BLaER1 treated with 17β-estradiol and CSF1 and Interleukin-3, amounts not matched to agents 10 nM and 100 nM (cell line): ENCODE data around the gene P3H1.

Source experiments
- H3K27ac ChIP-seq, 11 experiments: shearing (Covaris generic); formaldehyde crosslinking; 2 replicates each; pipeline ENCODE4 v1.8.1; 2022
- H3K27me3 ChIP-seq, 11 experiments: shearing (Covaris generic); formaldehyde crosslinking; 2 replicates each; pipeline ENCODE4 v1.8.1; 2022
- H3K36me3 ChIP-seq, 11 experiments: shearing (Covaris generic); formaldehyde crosslinking; 2 replicates each; pipeline ENCODE4 v1.8.1; 2022
- H3K4me1 ChIP-seq, 10 experiments: shearing (Covaris generic); formaldehyde crosslinking; 2 replicates each; pipeline ENCODE4 v1.8.1; 2022
- H3K4me2 ChIP-seq, 11 experiments: shearing (Covaris generic); formaldehyde crosslinking; 2 replicates each; pipeline ENCODE4 v1.8.1; 2022
- H3K4me3 ChIP-seq, 10 experiments: shearing (Covaris generic); formaldehyde crosslinking; 2 replicates each; pipeline ENCODE4 v1.8.1; 2022
- H3K9ac ChIP-seq, 11 experiments: shearing (Covaris generic); formaldehyde crosslinking; 2 replicates each; pipeline ENCODE4 v1.8.1; 2022
- H3K9me3 ChIP-seq, 11 experiments: shearing (Covaris generic); formaldehyde crosslinking; replicated peaks in 1 of 11; 2 replicates each; pipeline ENCODE4 v1.8.1; 2022
- H4K20me1 ChIP-seq, 11 experiments: shearing (Covaris generic); formaldehyde crosslinking; 2 replicates each; pipeline ENCODE4 v1.8.1; 2022
- Cebpa-rat ChIP-seq, 11 experiments: shearing (Covaris generic); IDR thresholded peaks; 2 replicates each; pipeline ENCODE4 v1.8.1; 2022

Gene P3H1

DNA sequence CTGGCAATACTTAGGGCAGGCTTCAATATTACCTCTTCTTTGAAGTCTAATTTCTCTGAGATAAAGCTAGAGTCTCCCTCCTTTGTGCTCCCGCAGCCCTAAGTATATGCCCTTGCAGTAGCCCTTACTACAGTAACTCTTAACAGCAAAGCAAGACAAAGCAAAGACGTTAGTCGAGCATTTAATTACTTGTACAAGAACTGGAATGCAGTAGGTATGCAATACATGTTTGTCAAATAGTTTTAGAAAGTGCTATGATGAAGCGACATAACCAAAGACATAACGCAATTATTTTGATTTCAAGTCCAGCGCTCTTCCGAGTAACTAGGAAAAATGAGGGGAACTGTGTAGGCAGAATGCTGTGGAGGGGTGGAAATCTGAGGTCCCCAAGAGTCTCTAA, 1.6 kb downstream of the P3H1 start:
- Histone ChIP-seq H4K20me1 (peaks cover 7 to 46% (median 31%) of the 10 kb centered on the region in 11 experiments; a peak in 19 of 22 replicates), H3K36me3 (peaks cover 17 to 51% (median 40%) of the 10 kb centered on the region in 11 experiments; a peak in 21 of 22 replicates), H3K27me3 (no peaks in the 10 kb centered on the region), H3K4me2 (peak overlapping the region; percentile 85 to 95 (median 93)), H3K9me3 (no peaks in the 10 kb centered on the region), H3K9ac (peak overlapping the region; percentile 90 to 96 (median 93)), H3K27ac (peak overlapping the region in 6 of 11 experiments; percentile 81 to 91 (median 86); a peak in 6 of 22 replicates), H3K4me1 (peaks cover 47 to 57% (median 51%) of the 10 kb centered on the region in 10 experiments), H3K4me3 (peak overlapping the region; percentile 87 to 99 (median 96))
- no peak for TF ChIP-seq Cebpa-rat (IDR thresholded peaks at IDR 0.05)

DNA sequence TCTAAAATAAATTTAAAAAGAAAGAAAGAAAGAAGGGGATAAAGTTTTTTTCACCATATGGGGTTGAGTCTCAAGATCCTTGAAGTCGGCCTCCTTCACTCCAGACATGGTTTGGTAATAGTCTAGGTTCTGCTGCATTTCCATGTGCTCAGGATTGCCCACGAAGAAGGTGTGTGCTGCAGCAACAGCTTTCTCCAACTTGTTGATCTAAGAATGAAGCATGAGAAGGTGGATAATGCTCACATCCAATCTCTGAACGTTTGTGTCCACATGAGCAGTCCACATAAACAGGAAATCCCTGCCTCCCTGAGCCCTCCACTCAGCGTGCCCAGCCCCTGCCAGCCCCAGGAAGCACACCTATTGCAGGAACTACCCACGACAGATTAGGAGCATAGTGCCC, 4.6 kb downstream of the P3H1 start:
- peaks cover 42 to 59% (median 45%) of the 10 kb centered on the region in 10 experiments for H3K4me1 ChIP-seq

DNA sequence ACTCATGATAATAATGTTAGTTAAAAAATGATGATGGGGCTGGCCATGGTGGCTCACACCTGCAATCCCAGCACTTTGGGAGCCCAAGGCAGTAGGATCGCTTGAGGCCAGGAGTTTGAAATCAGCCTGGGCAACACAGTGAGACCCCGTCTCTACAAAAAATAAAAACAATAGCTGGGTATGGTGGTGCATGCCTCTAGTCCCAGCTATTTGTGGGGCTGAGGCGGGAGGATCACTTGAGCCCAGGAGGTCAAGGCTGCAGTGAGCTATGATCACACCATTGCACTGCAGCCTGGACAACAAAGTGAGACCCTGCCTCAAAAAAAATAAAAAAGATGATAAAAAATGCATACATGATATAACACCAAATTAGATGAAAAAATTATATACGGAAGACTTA, 5.3 kb downstream of the P3H1 start:
- Histone ChIP-seq H3K36me3 (peaks cover 46 to 71% (median 61%) of the 10 kb centered on the region in 11 experiments), H3K9ac (no peak overlapping the region), H4K20me1 (peaks cover 7 to 59% (median 33%) of the 10 kb centered on the region in 11 experiments; a peak in 19 of 22 replicates)

More for the DNA sequence above, 4.6 kb downstream of the P3H1 start:
- H3K27me3 ChIP-seq, result no peaks in the 10 kb centered on the region
- H3K36me3 ChIP-seq, result peaks cover 42 to 64% (median 54%) of the 10 kb centered on the region in 11 experiments
- H3K4me2 ChIP-seq, result peak overlapping the region in 10 of 11 experiments; percentile 13 to 67 (median 44); a peak in 16 of 22 replicates
- no peak for TF ChIP-seq Cebpa-rat (IDR thresholded peaks at IDR 0.05)
- H3K27ac ChIP-seq, result peak overlapping the region in 2 of 11 experiments; percentile 19 to 26; a peak in 2 of 22 replicates
- H4K20me1 ChIP-seq, result peaks cover 7 to 53% (median 34%) of the 10 kb centered on the region in 11 experiments; a peak in 19 of 22 replicates
- H3K4me3 ChIP-seq, result no peak overlapping the region
- H3K9me3 ChIP-seq, result no peaks in the 10 kb centered on the region
- H3K9ac ChIP-seq, result peak overlapping the region in 3 of 11 experiments; percentile 1 to 17 (median 12); a peak in 2 of 22 replicates

DNA sequence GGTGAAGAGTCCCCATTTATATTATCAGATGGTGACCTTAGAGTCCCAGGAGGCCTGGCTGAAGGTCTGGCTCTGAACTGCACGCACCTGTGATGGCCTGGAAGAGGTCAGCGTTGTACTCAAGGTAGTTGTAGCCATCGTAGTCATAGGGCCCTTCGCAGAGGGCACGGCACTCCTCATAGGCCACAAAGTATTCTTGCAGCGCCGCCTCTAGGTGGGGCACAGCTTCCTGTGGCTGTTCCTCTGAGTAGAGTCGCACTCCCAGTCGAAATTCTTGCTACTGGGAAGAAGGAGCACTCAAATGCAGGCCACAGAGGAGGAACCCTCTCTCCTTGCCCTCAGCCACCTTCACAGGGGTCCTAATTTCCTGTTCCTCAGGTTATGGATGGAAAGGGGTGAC, 7.7 kb downstream of the P3H1 start:
- Histone ChIP-seq H3K27ac (peak overlapping the region in 4 of 11 experiments; percentile 2 to 20 (median 5); a peak in 3 of 22 replicates), H3K4me3 (no peak overlapping the region), H4K20me1 (peaks cover 0 to 44% (median 10%) of the 10 kb centered on the region in 11 experiments; a peak in 11 of 22 replicates), H3K36me3 (peaks cover 71 to 96% (median 85%) of the 10 kb centered on the region in 11 experiments), H3K4me1 (peaks cover 25 to 46% (median 29%) of the 10 kb centered on the region in 10 experiments), H3K4me2 (peak overlapping the region in 8 of 11 experiments; percentile 8 to 81 (median 46); a peak in 13 of 22 replicates), H3K27me3 (no peaks in the 10 kb centered on the region), H3K9me3 (no peaks in the 10 kb centered on the region), H3K9ac (peak overlapping the region in 3 of 11 experiments; percentile 0 to 56 (median 42); a peak in 2 of 22 replicates)
- TF ChIP-seq Cebpa-rat (IDR thresholded peaks at IDR 0.05), result no peak

More for the DNA sequence above, 5.3 kb downstream of the P3H1 start:
- Histone ChIP-seq H3K4me3 (no peak overlapping the region), H3K9me3 (no peaks in the 10 kb centered on the region), H3K4me2 (no peak overlapping the region), H3K4me1 (peaks cover 42 to 59% (median 45%) of the 10 kb centered on the region in 10 experiments), H3K27me3 (no peaks in the 10 kb centered on the region), H3K27ac (no peak overlapping the region)
- no peak for TF ChIP-seq Cebpa-rat (IDR thresholded peaks at IDR 0.05)

- TF ChIP-seq Cebpa-rat (IDR thresholded peaks at IDR 0.05), result no peak
- H3K36me3 ChIP-seq, result peaks cover 75 to 100% (median 90%) of the 10 kb centered on the region in 11 experiments
- H3K27me3 ChIP-seq, result no peaks in the 10 kb centered on the region
- peaks cover 0 to 39% (median 5%) of the 10 kb centered on the region in 11 experiments; a peak in 10 of 22 replicates for H4K20me1 ChIP-seq
- H3K9me3 ChIP-seq, result no peaks in the 10 kb centered on the region; a peak in 1 of 22 replicates
- H3K27ac ChIP-seq, result peak overlapping the region in 1 of 11 experiments; percentile 2; a peak in 1 of 22 replicates
- H3K9ac ChIP-seq, result 0 out of 22 replicates have a peak overlapping the region, but pooled peaks of 1 of the 11 experiments have one; percentile 56
- peaks cover 23 to 41% (median 25%) of the 10 kb centered on the region in 10 experiments for H3K4me1 ChIP-seq
- peak overlapping the region in 6 of 11 experiments; percentile 20 to 81 (median 46); a peak in 10 of 22 replicates for H3K4me2 ChIP-seq
- no peak overlapping the region for H3K4me3 ChIP-seq
Measured at GRCh38 chr1:42758641-42759040, 8.2 kb downstream of the P3H1 start.

GRCh38 chr1:42757892-42758275, 8.9 kb downstream of the P3H1 start:
- peaks cover 81 to 100% (median 98%) of the 10 kb centered on the region in 11 experiments for H3K36me3 ChIP-seq
- no peak for TF ChIP-seq Cebpa-rat (IDR thresholded peaks at IDR 0.05)
- H3K27ac ChIP-seq, result no peak overlapping the region
- H4K20me1 ChIP-seq, result peaks cover 0 to 33% (median 5%) of the 10 kb centered on the region in 11 experiments; a peak in 8 of 22 replicates
- peaks cover 0 to 6% (median 0%) of the 10 kb centered on the region in 11 experiments; a peak in 4 of 22 replicates for H3K9me3 ChIP-seq
- no peaks in the 10 kb centered on the region for H3K27me3 ChIP-seq
- no peak overlapping the region for H3K4me3 ChIP-seq
- H3K4me1 ChIP-seq, result peaks cover 17 to 33% (median 22%) of the 10 kb centered on the region in 10 experiments
- H3K9ac ChIP-seq, result no peak overlapping the region; a peak in 1 of 22 replicates
- no peak overlapping the region for H3K4me2 ChIP-seq

GRCh38 chr1:42756956-42757891, 9.6 kb downstream of the P3H1 start:
- Histone ChIP-seq H3K9me3 (peaks cover 5 to 13% (median 7%) of the 10 kb centered on the region in 11 experiments), H3K9ac (no peak overlapping the region; a peak in 1 of 22 replicates), H3K4me1 (peaks cover 10 to 27% (median 15%) of the 10 kb centered on the region in 10 experiments), H3K27me3 (no peaks in the 10 kb centered on the region), H3K36me3 (peaks cover 88 to 100% (median 99%) of the 10 kb centered on the region in 11 experiments), H3K4me3 (no peak overlapping the region), H4K20me1 (peaks cover 0 to 27% (median 2%) of the 10 kb centered on the region in 11 experiments; a peak in 8 of 22 replicates), H3K4me2 (no peak overlapping the region), H3K27ac (no peak overlapping the region)
- no peak for TF ChIP-seq Cebpa-rat (IDR thresholded peaks at IDR 0.05)

DNA sequence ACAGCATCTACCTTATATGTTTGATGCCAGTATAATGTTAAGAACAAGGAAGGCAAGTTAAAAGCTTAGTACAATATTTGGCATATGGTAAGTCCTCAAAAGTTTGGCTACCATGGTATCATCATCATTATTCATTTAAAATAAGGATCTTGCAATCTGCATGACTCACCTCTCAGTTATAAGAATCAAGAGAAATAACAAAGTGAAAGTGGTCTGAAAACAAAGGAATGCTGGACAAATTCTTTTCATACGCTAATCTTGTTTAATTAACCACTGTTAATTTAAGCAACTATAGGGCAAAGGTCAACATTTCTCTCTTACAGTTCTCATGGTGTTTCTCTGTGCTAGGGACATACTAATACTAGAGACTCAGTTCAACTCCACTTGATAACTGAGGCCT, 13.8 kb downstream of the P3H1 start:
- no peak overlapping the region for H3K9ac ChIP-seq
- H3K4me1 ChIP-seq, result peaks cover 0 to 26% (median 0%) of the 10 kb centered on the region in 10 experiments; a peak in 8 of 20 replicates
- peaks cover 0 to 30% (median 0%) of the 10 kb centered on the region in 11 experiments; a peak in 4 of 22 replicates for H4K20me1 ChIP-seq
- H3K4me3 ChIP-seq, result no peak overlapping the region
- H3K27ac ChIP-seq, result no peak overlapping the region
- TF ChIP-seq Cebpa-rat (IDR thresholded peaks at IDR 0.05), result no peak
- H3K4me2 ChIP-seq, result no peak overlapping the region
- peaks cover 13 to 21% (median 15%) of the 10 kb centered on the region in 11 experiments for H3K9me3 ChIP-seq
- peaks cover 78 to 92% (median 88%) of the 10 kb centered on the region in 11 experiments for H3K36me3 ChIP-seq
- H3K27me3 ChIP-seq, result no peaks in the 10 kb centered on the region
